ENCODE results near the gene LAMTOR3.

LAMTOR3 gene, protein sequence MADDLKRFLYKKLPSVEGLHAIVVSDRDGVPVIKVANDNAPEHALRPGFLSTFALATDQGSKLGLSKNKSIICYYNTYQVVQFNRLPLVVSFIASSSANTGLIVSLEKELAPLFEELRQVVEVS

DNA sequence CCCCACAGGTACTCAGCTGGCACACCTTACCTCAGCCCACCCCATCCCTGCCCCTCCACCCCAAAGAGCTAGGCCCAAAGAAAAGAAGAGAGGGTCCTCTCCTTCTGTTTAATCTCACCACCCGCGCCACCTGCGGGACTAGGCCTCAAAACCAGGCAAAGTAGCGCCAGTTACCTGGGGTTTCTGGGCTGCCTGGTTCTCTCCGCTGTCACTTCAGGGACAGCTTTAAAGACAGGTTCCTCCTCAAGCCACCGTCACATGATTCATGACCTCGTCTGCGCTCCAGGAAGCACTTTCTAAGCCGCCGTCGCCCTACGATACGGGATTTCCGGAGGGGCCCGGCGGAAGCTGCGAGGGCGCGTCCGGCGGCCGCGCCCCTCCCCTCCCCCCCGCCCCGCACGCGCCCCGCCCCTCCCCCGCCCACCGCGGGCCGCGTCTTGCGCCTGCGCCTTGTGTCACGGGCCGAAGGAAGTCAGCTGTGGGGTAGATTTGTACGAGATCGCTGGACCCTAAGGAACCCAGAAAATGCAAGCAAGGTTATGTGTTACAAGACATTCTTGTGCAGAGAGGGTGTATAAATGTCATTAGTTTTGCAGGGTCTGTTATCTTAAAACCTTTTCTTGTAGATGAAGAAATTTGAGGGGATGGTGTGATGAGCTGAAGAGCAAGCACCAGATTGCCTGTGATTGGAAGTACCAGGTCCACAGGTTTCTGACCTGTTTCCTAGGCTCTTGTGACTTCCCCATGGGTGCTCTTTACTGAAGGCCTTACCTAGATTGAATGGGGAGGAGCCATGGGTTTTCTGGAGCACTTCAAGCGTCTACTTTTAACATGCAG, at the start of gene LAMTOR3:
Gene LAMTOR3, minus strand, starts transcription at position 267 of the 837 bp plus-strand sequence. CDS start 464 bp downstream, outside the sequence.
- peak; percentile 95 for DNase-seq (ENCODE audit: low spot score)

GRCh38 chr4:99938243-99938753, 44.1 kb upstream of the LAMTOR3 start:
- no peak for DNase-seq (ENCODE audit: low spot score)

DNA sequence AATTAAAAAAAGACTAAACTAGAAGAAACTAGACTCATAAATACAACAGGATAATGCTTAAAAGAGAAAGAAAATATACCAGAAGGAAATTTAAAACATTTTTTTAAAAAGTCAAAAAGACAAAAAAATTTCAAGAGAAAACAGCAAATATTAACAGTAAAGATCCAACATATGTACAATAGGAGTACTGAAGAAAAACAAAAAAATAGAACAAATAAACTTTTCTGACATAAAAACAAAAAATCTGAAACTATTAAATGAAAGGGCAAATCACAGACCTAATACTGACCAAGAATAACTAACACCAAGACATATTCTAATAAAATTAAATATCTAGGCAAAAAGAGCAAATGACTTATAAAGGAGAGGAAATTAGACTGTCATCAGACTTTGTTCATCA, 40.7 kb upstream of the LAMTOR3 start:
- DNase-seq (ENCODE audit: low spot score): no peak

DNA sequence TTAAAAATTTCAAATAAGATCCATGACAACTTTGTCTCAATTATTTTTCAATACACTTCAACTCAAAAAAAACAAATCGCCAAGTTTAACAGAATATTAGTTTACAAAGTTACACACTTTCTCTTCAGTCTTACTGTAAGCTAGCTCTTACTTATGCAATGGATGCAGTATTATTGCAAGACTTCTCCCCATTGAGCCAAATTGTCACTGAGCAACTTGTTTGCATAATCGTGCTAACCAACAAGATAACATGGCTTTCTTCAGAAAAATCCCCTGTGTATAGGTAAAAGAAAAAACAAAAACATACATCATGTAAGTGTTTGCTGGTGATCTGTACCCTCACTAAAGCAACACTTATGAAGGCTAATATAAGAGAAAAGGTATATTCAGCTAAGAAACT, 33.3 kb upstream of the LAMTOR3 start:
- DNase-seq (ENCODE audit: low spot score): no peak

- no peak for DNase-seq (ENCODE audit: low spot score)
These were observed 26.9 kb upstream of the LAMTOR3 start for GRCh38 chr4:99921174-99921573.

DNA sequence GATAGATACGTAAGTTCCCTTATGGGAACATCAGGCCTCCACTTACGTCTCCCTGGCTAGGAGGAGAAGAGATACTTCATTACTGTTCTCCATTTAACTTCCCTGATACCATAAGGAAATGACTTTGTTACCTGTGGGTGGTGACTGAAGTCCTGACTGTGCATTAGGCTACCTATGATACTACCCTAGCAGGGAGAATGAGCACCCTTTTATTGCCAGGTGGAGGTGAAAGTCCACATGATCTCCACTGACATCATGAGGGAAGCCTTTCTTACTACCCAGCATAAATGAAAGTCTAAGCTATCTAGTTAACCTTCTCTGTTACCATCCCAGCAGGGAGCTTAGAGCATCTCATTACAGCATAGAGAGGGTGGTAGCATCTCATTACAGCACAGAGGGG, 24.4 kb upstream of the LAMTOR3 start:
- DNase-seq (ENCODE audit: low spot score): no peak

DNA sequence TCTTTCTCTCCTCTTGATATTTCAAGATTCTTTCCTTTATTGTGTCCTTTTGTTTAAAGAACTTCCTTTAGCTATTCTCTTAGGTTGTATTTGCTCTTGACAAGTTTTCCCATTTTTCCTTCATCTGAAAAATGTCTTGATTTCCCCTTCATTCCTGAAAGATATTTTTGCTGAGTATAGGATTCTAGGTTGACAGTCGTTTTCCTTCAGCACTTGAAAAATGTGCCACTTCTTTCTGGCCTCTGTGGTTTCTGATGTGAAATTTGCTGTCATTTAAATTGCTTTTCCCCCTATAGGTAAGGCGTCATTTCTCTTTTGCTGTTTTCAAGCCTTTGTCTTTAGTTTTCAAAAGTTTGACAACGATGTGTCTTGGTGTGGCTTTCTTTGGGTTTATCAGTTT, 23.3 kb upstream of the LAMTOR3 start:
- DNase-seq (ENCODE audit: low spot score): no peak

GRCh38 chr4:99915449-99915848, 21.2 kb upstream of the LAMTOR3 start:
- DNase-seq (ENCODE audit: low spot score): no peak

DNA sequence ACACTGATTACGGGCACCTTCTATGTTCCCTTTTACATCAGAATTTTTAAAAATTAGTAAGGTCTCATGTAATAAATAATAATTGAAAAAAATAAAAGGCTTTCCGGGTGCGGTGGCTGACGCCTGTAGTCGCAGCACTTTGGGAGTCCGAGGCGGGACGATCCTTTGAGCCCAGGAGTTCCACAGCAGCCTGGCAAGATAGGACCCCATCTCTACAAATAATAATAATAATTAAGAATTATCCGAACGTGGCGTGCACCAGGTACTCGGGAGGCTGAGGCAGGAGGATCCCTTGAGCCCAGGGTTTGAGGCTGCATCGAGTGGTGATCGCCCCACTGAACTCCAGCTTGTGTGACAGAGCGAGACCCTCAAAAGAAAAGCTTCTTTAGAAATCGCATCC, 771 bp upstream of the LAMTOR3 start:
- DNase-seq (ENCODE audit: low spot score): no peak

GRCh38 chr4:99893839-99894160, 427 bp downstream of the LAMTOR3 start:
- no peak for DNase-seq (ENCODE audit: low spot score)

- DNase-seq (ENCODE audit: low spot score): no peak
These were observed 1.2 kb downstream of the LAMTOR3 start for GRCh38 chr4:99893029-99893428.

GRCh38 chr4:99891351-99891750, 2.9 kb downstream of the LAMTOR3 start:
- no peak for DNase-seq (ENCODE audit: low spot score)

- DNase-seq (ENCODE audit: low spot score): peak; percentile 29
These were observed 6.4 kb downstream of the LAMTOR3 start for GRCh38 chr4:99887837-99888236.

GRCh38 chr4:99886146-99886545, 8.1 kb downstream of the LAMTOR3 start:
- no peak for DNase-seq (ENCODE audit: low spot score)

DNA sequence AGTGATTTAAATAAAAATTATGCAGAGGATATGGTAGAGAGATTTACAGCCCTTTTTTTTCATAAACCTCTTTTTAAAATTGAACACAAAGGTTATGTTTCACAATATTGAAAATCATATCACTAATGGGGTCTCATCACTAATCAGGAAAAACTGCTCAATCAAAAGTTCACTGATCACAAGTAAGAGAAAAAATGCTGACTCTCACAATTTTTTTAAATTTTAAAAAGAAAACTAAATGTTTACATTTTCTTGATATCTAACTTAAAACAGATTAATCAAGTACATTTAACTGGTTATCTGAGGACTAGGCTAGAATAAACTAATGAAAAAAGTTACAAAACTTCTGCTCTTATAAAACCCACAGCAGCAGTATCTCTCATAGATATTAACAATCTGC, 8.5 kb downstream of the LAMTOR3 start:
- DNase-seq (ENCODE audit: low spot score): no peak

DNA sequence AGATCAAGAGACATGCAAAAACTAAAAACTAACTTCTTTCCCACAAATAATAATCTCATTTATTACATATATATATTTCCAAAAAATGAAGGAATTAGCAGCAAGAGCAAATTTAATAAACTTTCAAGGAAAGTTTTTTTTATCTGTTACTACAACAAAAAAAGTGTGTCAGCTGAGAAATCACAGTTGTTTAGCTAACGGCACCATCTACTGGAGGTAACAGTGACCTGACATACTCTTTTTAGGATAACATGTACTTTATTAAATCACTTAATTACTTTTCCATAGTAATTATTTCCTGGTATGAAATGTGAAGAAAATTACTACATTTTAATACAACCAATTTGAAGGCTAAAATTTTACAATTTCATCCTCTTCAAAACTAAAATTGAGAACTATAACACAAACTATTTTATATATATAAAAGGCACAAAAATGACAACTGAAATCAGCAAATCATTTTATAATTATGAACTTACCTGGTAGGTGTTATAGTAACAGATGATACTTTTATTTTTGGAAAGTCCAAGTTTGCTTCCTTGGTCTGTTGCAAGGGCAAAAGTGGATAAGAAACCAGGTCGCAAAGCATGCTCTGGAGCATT, 9.1 kb downstream of the LAMTOR3 start:
- peak; percentile 31 for DNase-seq (ENCODE audit: low spot score)

DNA sequence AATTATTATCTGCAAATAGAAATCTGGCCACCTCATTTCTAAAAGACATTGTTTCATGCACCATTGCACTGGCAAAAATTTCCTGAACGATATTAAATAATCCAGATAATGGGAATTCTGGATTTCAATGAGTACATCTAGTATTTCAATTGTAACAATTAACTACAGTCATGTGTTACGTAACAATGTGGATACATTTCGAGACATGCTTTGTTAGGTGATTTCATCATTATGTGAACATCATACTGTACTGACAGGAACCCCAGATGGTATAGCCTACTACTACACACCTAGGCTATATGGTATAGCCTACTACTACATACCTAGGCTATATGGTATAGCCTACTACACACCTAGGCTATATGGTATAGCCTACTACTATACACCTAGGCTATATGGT, 14.8 kb downstream of the LAMTOR3 start:
- DNase-seq (ENCODE audit: low spot score): no peak

GRCh38 chr4:99878604-99879003, 15.6 kb downstream of the LAMTOR3 start:
- DNase-seq (ENCODE audit: low spot score): no peak

GRCh38 chr4:99876946-99877345, 17.3 kb downstream of the LAMTOR3 start:
- DNase-seq (ENCODE audit: low spot score): no peak

GRCh38 chr4:99875071-99875470, 19.2 kb downstream of the LAMTOR3 start:
- DNase-seq (ENCODE audit: low spot score): no peak

- no peak for DNase-seq (ENCODE audit: low spot score)
These were observed 21.7 kb downstream of the LAMTOR3 start for GRCh38 chr4:99872570-99872969.

DNA sequence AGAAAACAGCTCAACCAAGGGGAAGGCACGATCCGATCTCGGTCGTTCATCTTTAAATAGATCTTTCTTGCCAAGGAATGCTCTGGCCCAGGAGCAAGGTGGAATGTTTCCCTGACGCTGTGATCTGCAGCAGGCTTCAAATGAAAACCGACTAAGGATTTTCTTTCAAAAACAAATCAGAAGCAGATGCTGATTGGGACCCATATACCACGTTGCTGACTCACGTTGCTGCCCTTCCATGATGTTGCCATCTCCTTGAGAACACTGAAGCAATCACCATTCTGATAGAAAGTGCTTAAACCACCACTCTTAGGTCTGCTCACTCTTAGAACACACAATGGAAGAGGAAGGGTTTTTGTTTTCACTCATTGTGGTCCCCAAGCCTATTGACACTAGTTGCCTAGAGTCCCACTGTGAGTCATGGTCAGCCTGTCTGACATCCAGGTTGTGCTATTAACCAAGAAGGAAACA, 26.1 kb downstream of the LAMTOR3 start:
- DNase-seq (ENCODE audit: low spot score): no peak

- DNase-seq (ENCODE audit: low spot score): no peak
These were observed 30.4 kb downstream of the LAMTOR3 start for GRCh38 chr4:99863804-99864203.
